GM23338 (cell line): ENCODE measurements around the gene KIF25. TPM values are rescaled to one million over a fixed set of nuclear protein-coding genes. Genes with fewer than 3 reads are reported as not detected.

Experiments
- ATAC-seq: fragments of 200-7000 bp; cut with Tn5 transposase; 3 replicates; pipeline ENCODE4 v1.9.1; 2020
- DNase-seq: peaks from one replicate; pipeline ENCODE4 v3.0.0-alpha.2; 2015; ENCODE audit warnings: low spot score
- H2AFZ ChIP-seq: fragments of 200-600 bp; sonication (generic); 2 replicates; pipeline ENCODE4 v1.8.0; 2016; ENCODE audit warnings: antibody characterized with exemption, mild to moderate bottlenecking, moderate library complexity
- H3F3A ChIP-seq: fragments of 200-600 bp; sonication (generic); replicated peaks from 2 replicates; pipeline ENCODE4 v1.8.0; 2017; ENCODE audit warnings: antibody characterized with exemption, mixed run types, low read depth
- H3K27ac ChIP-seq: fragments of 200-600 bp; sonication (generic); 2 replicates; pipeline ENCODE4 v1.6.1; 2016; ENCODE audit warnings: low read depth
- H3K27me3 ChIP-seq: fragments of 200-600 bp; sonication (generic); 2 replicates; pipeline ENCODE4 v1.8.0; 2016; ENCODE audit warnings: mild to moderate bottlenecking, mixed run types, moderate library complexity; ENCODE audit not compliant: insufficient read depth
- H3K36me3 ChIP-seq: fragments of 200-600 bp; sonication (generic); 2 replicates; pipeline ENCODE4 v1.8.0; 2016; ENCODE audit warnings: mild to moderate bottlenecking; ENCODE audit not compliant: insufficient read depth
- H3K4me1 ChIP-seq: fragments of 200-600 bp; sonication (generic); 2 replicates; pipeline ENCODE4 v1.8.0; 2016; ENCODE audit warnings: mild to moderate bottlenecking, moderate library complexity; ENCODE audit not compliant: insufficient read depth
- H3K4me2 ChIP-seq: fragments of 200-600 bp; sonication (generic); 2 replicates; pipeline ENCODE4 v1.7.1; 2017; ENCODE audit warnings: mixed run types
- H3K4me3 ChIP-seq: fragments of 200-600 bp; sonication (generic); 2 replicates; pipeline ENCODE4 v1.6.1; 2016; ENCODE audit warnings: mixed run types
- H3K79me2 ChIP-seq: fragments of 200-600 bp; sonication (generic); replicated peaks from 2 replicates; pipeline ENCODE4 v1.8.0; 2017; ENCODE audit warnings: mild to moderate bottlenecking; ENCODE audit not compliant: insufficient read depth
- H3K9me2 ChIP-seq: fragments of 200-600 bp; sonication (generic); 2 replicates; pipeline ENCODE4 v1.8.0; 2017; ENCODE audit not compliant: insufficient read depth
- H4K20me1 ChIP-seq: fragments of 200-600 bp; sonication (generic); replicated peaks from 2 replicates; pipeline ENCODE4 v1.8.0; 2017; ENCODE audit warnings: mild to moderate bottlenecking; ENCODE audit not compliant: insufficient read depth
- H3K27ac Mint-ChIP-seq: 2 replicates; pipeline ENCODE4 v1.8.0; 2020; ENCODE audit warnings: inconsistent platforms, mild to moderate bottlenecking, moderate library complexity, mixed read lengths
- H3K27me3 Mint-ChIP-seq: 3 replicates; pipeline ENCODE4 v1.8.0; 2022; ENCODE audit warnings: low read depth, mild to moderate bottlenecking, moderate library complexity, mixed read lengths, inconsistent platforms; ENCODE audit not compliant: insufficient read depth, poor library complexity
- H3K36me3 Mint-ChIP-seq: 3 replicates; pipeline ENCODE4 v1.8.0; 2021; ENCODE audit warnings: low read depth, mild to moderate bottlenecking, inconsistent platforms, moderate library complexity, mixed read lengths
- H3K4me1 Mint-ChIP-seq: 3 replicates; pipeline ENCODE4 v1.8.0; 2020; ENCODE audit warnings: mild to moderate bottlenecking, inconsistent platforms, mixed read lengths
- H3K4me3 Mint-ChIP-seq: 3 replicates; pipeline ENCODE4 v1.8.0; 2021; ENCODE audit warnings: moderate library complexity, mild to moderate bottlenecking, inconsistent platforms, mixed read lengths
- H3K9me3 Mint-ChIP-seq: 3 replicates; pipeline ENCODE4 v1.8.0; 2020; ENCODE audit warnings: moderate library complexity, mild to moderate bottlenecking, inconsistent platforms, mixed read lengths
- CREB1 ChIP-seq: fragments of 250-450 bp; sonication (Bioruptor Pico); IDR thresholded peaks from 2 replicates; pipeline ENCODE4 v1.5.0; 2020; ENCODE audit warnings: low read depth, mild to moderate bottlenecking, moderate library complexity
- CTCF ChIP-seq, 2 experiments: fragments of 200-600 bp in 1 of 2; sonication (generic) in 1 of 2; conservative IDR thresholded peaks; 2 replicates each; pipeline versions ENCODE4 v1.5.1 to v1.6.1; 2016 to 2017; ENCODE audit warnings: antibody characterized with exemption in 2 of 2, low read depth in 2 of 2, mild to moderate bottlenecking in 2 of 2, moderate library complexity in 1 of 2
- ETS1 ChIP-seq: IDR thresholded peaks from 2 replicates; pipeline ENCODE4 v1.6.1; 2016; ENCODE audit warnings: antibody characterized with exemption
- EZH2 ChIP-seq: fragments of 200-600 bp; sonication (generic); IDR thresholded peaks from one replicate; pipeline ENCODE4 v1.8.0; 2017; ENCODE audit warnings: antibody characterized with exemption, mild to moderate bottlenecking, low read depth; ENCODE audit not compliant: unreplicated experiment
- EZH2phosphoT487 ChIP-seq: fragments of 200-600 bp; sonication (generic); IDR thresholded peaks from one replicate; pipeline ENCODE4 v1.8.1; 2018; ENCODE audit warnings: antibody characterized with exemption; ENCODE audit not compliant: unreplicated experiment
- JUNB ChIP-seq: IDR thresholded peaks from one replicate; pipeline ENCODE4 v1.6.1; 2016; ENCODE audit warnings: antibody characterized with exemption; ENCODE audit not compliant: unreplicated experiment
- NANOG ChIP-seq: IDR thresholded peaks from 2 replicates; pipeline ENCODE4 v1.6.1; 2016; ENCODE audit warnings: antibody characterized with exemption, borderline replicate concordance
- POLR2AphosphoS5 ChIP-seq: IDR thresholded peaks from 2 replicates; pipeline ENCODE4 v1.6.1; 2016; ENCODE audit warnings: antibody characterized with exemption, low read depth
- REST ChIP-seq: IDR thresholded peaks from one replicate; pipeline ENCODE4 v1.6.1; 2018; ENCODE audit warnings: antibody characterized with exemption; ENCODE audit not compliant: unreplicated experiment
- STAT1 ChIP-seq: IDR thresholded peaks from one replicate; pipeline ENCODE4 v1.6.1; 2016; ENCODE audit warnings: antibody characterized with exemption; ENCODE audit not compliant: unreplicated experiment
- ZNF114 ChIP-seq: fragments of 250-450 bp; sonication (Bioruptor Pico); IDR thresholded peaks from 2 replicates; pipeline ENCODE4 v1.5.0; 2020; ENCODE audit warnings: mild to moderate bottlenecking, moderate library complexity
- ZNF331 ChIP-seq: fragments of 250-450 bp; sonication (Bioruptor Pico); IDR thresholded peaks from 2 replicates; pipeline ENCODE4 v1.5.0; 2020; ENCODE audit warnings: low read depth, mild to moderate bottlenecking, moderate library complexity
- ZNF462 ChIP-seq: fragments of 250-450 bp; sonication (Bioruptor Pico); IDR thresholded peaks from 2 replicates; pipeline ENCODE4 v1.5.0; 2020; ENCODE audit warnings: mild to moderate bottlenecking, moderate library complexity
- polyA plus RNA-seq: library from polyadenylated mRNA; unstranded; fragments of >200 nt; fragmentation: Nextera tagmentation; extraction: Ambion mirVana; gene quantifications from 2 replicates; pipeline ENCODE4 v1.2.1, GENCODE V29; 2016
- total RNA-seq: library from RNA; depleted of rRNA; stranded (reverse); fragments of >200 nt; shearing (Covaris generic); gene quantifications from 2 replicates; pipeline ENCODE4 v1.2.3, GENCODE V29; 2014

The KIF25 gene
- total and polyA plus RNA-seq, 2 experiments from 2014 or later, result 0.69 to 0.76 TPM

- Histone ChIP-seq H4K20me1 (no peaks in the 10 kb centered on the region), H3K79me2 (no peaks in the 10 kb centered on the region), H2AFZ (no peak overlapping the region), H3K9me2 (no peaks in the 10 kb centered on the region), H3K36me3 (no peaks in the 10 kb centered on the region), H3K27me3 (no peaks in the 10 kb centered on the region), H3K4me1 (no peaks in the 10 kb centered on the region), H3K4me3 (no peak overlapping the region), H3F3A (no peaks in the 10 kb centered on the region), H3K4me2 (no peak overlapping the region), H3K27ac (no peak overlapping the region)
- no peaks in the 10 kb centered on the region; the same call in 2 of the 3 replicates for H3K9me3 Mint-ChIP-seq
- no peaks in the 10 kb centered on the region for H3K36me3 Mint-ChIP-seq
- no peak for TF ChIP-seq ZNF114
- no peak for TF ChIP-seq ZNF331 (CRISPR knock-in tag)
- TF ChIP-seq REST, result no peak
- no peak for TF ChIP-seq EZH2
- no peak for TF ChIP-seq ZNF462 (CRISPR knock-in tag)
- no peak for TF ChIP-seq POLR2AphosphoS5
- TF ChIP-seq CREB1 (CRISPR knock-in tag), result no peak
- no peak for TF ChIP-seq CTCF (conservative IDR thresholded peaks at IDR 0.05; ENCODE audit: low read depth in 2 of 2)
- TF ChIP-seq ETS1, result no peak
- TF ChIP-seq EZH2phosphoT487, result no peak
- TF ChIP-seq JUNB, result no peak
- TF ChIP-seq STAT1, result no peak
- no peak for TF ChIP-seq NANOG
- H3K27ac Mint-ChIP-seq, result no peak overlapping the region
- H3K4me1 Mint-ChIP-seq, result peaks cover 39% of the 10 kb centered on the region
- H3K27me3 Mint-ChIP-seq, result peaks cover 14% of the 10 kb centered on the region
- DNase-seq, result peak; percentile 66
- ATAC-seq, result peak; percentile 64
- no peak overlapping the region for H3K4me3 Mint-ChIP-seq
Measured at GRCh38 chr6:168088161-168089053, 90.9 kb downstream of the KIF25 start.
